Common myeloid progenitor, CD34-positive (primary cell): ENCODE measurements around the gene IL21R.

Experiments
- CTCF ChIA-PET: fragments of 350-600 bp; sonication (Branson Sonifier 250); formaldehyde crosslinking; loops from one replicate; lab custom pipeline; 2021; ENCODE audit warnings: antibody characterized with exemption; lab: Charles Lee
- POLR2A ChIA-PET: fragments of 350-600 bp; sonication (Branson Sonifier 250); formaldehyde crosslinking; loops from one replicate; lab custom pipeline; 2021; ENCODE audit warnings: antibody characterized with exemption; lab: Charles Lee
- DNase-seq, 3 donors: peaks; one replicate each; pipeline versions ENCODE4 v3.0.0 to v3.0.0-alpha.2; 2013
- H3K27ac ChIP-seq, 2 experiments: 1 replicate in 1 of 2; 2 replicates in 1 of 2; pipeline ENCODE4 v1.7.0; 2013; ENCODE audit warnings: inconsistent platforms in 2 of 2, low read length in 2 of 2, mild to moderate bottlenecking in 2 of 2, low read depth in 1 of 2, moderate library complexity in 1 of 2; ENCODE audit not compliant: severe bottlenecking in 2 of 2, insufficient read depth in 1 of 2, poor library complexity in 1 of 2
- H3K27me3 ChIP-seq, 5 experiments: replicated peaks in 2 of 5; 1 replicate in 3 of 5; 2 replicates in 2 of 5; pipeline versions ENCODE4 v1.6.1 to v1.7.0; 2013; ENCODE audit warnings: low read length in 4 of 5, mild to moderate bottlenecking in 2 of 5, moderate library complexity in 2 of 5, inconsistent platforms in 1 of 5; ENCODE audit not compliant: insufficient read depth in 5 of 5, control insufficient read depth in 4 of 5
- H3K36me3 ChIP-seq, 4 experiments: 1 replicate in 2 of 4; 2 replicates in 2 of 4; pipeline versions ENCODE4 v1.6.1 to v1.7.0; 2013; ENCODE audit warnings: low read length in 3 of 4, control low read depth in 1 of 4, mild to moderate bottlenecking in 1 of 4; ENCODE audit not compliant: control insufficient read depth in 4 of 4, insufficient read depth in 4 of 4
- H3K4me1 ChIP-seq, 4 experiments: 1 replicate in 3 of 4; 2 replicates in 1 of 4; pipeline versions ENCODE4 v1.6.1 to v1.7.1; 2013; ENCODE audit warnings: low read length in 3 of 4, mild to moderate bottlenecking in 3 of 4, control low read depth in 1 of 4, inconsistent platforms in 1 of 4, moderate library complexity in 1 of 4; ENCODE audit not compliant: control insufficient read depth in 4 of 4, insufficient read depth in 4 of 4; ENCODE audit errors: control extremely low read depth in 1 of 4
- H3K4me3 ChIP-seq, 7 experiments: 1 replicate in 4 of 7; 2 replicates in 3 of 7; pipeline versions ENCODE4 v1.5.1 to v1.7.0; 2013; ENCODE audit warnings: mild to moderate bottlenecking in 7 of 7, low read length in 6 of 7, moderate library complexity in 6 of 7, inconsistent platforms in 2 of 7, low read depth in 2 of 7, control low read depth in 1 of 7; ENCODE audit not compliant: insufficient read depth in 4 of 7, control insufficient read depth in 1 of 7; ENCODE audit errors: extremely low read depth in 1 of 7
- H3K9me3 ChIP-seq, 5 experiments: 1 replicate in 4 of 5; 2 replicates in 1 of 5; pipeline versions ENCODE4 v1.6.1 to v1.7.1; 2013; ENCODE audit warnings: low read length in 4 of 5, mild to moderate bottlenecking in 2 of 5, inconsistent platforms in 1 of 5, low read depth in 1 of 5, moderate library complexity in 1 of 5; ENCODE audit not compliant: control insufficient read depth in 4 of 5, insufficient read depth in 2 of 5; ENCODE audit errors: control extremely low read depth in 1 of 5
- WGBS: methylation state at CpG from one replicate; pipeline ENCODE4 v1.1.5; 2013; ENCODE audit not compliant: insufficient coverage; 5-methylcytosine and 5-hydroxymethylcytosine counted together

IL21R gene

GRCh38 chr16:27381974-27382855, 19.8 kb upstream of the IL21R start:
- H3K4me1 ChIP-seq, result peaks cover 0 to 64% (median 20%) of the 10 kb centered on the region in 4 experiments
- CTCF ChIA-PET, result interaction anchor here (0.5 kb wide), 1 partner anchor 28 kb away, joined by 3 read pairs; no protein-coding TSS in a partner anchor
- no peak for DNase-seq

GRCh38 chr16:27383556-27384243, 18.3 kb upstream of the IL21R start:
- Histone ChIP-seq H3K4me1 (peaks cover 0 to 50% (median 13%) of the 10 kb centered on the region in 4 experiments), H3K36me3 (no peaks in the 10 kb centered on the region), H3K4me3 (peak overlapping the region in 1 of 7 experiments; percentile 19), H3K27ac (no peak overlapping the region), H3K27me3 (no peaks in the 10 kb centered on the region), H3K9me3 (peaks cover 0 to 25% (median 5%) of the 10 kb centered on the region in 5 experiments)
- 63% methylated on average over 15 of the region's 15 CpGs for WGBS
- ChIA-PET POLR2A (interaction anchor here (0.7 kb wide), 1 partner anchor 68 kb away, joined by 4 read pairs; no protein-coding TSS in a partner anchor), CTCF (interaction anchor here (0.8 to 11.8 kb wide), 3 partner anchors 10 to 19 kb away, joined by 3 to 95 read pairs (median 3); partner anchors contain the start of gene IL21R)
- peak in 2 of 3 donors; percentile 63 to 64 for DNase-seq

More at GRCh38 chr16:27381974-27382855, 19.8 kb upstream of the IL21R start:
- H3K27ac ChIP-seq, result no peak overlapping the region
- peaks cover 0 to 19% (median 5%) of the 10 kb centered on the region in 5 experiments for H3K9me3 ChIP-seq
- 92% methylated on average over 10 of the region's 10 CpGs for WGBS
- no peak overlapping the region for H3K4me3 ChIP-seq
- no peaks in the 10 kb centered on the region for H3K27me3 ChIP-seq
- POLR2A ChIA-PET, result no interaction called here
- H3K36me3 ChIP-seq, result no peaks in the 10 kb centered on the region

DNA sequence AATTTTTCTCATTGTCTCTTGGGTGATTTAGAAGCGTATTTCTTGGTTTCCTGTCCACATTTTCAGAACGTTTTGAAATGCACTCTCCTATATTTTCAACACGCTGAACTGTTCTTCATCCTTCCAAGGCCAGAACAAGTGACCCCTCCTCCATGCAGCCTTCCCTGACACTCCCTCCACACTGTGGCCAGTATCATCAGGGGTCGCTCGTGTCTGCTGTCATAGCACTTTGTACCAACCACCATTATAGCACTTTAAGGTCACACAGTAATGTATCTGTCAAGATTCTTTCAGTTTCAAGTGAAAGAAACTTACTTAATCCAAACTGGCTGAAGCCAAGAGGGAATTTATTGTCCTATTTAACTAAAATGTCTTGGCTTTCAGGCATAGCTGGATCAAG, 17.5 kb upstream of the IL21R start:
- H3K4me3 ChIP-seq, result peak overlapping the region in 1 of 7 experiments; percentile 30
- WGBS, result 96% methylated on average over 3 of the region's 5 CpGs
- no peaks in the 10 kb centered on the region for H3K27me3 ChIP-seq
- POLR2A ChIA-PET, result interaction anchor here (0.7 kb wide), 1 partner anchor 68 kb away, joined by 4 read pairs; no protein-coding TSS in a partner anchor
- peaks cover 0 to 30% (median 8%) of the 10 kb centered on the region in 5 experiments for H3K9me3 ChIP-seq
- no peak for DNase-seq
- no peak overlapping the region for H3K27ac ChIP-seq
- CTCF ChIA-PET, result interaction anchor here (0.8 to 11.8 kb wide), 3 partner anchors 11 to 43 kb away, joined by 3 to 95 read pairs (median 3); no protein-coding TSS in a partner anchor
- no peaks in the 10 kb centered on the region for H3K36me3 ChIP-seq
- peaks cover 0 to 43% (median 6%) of the 10 kb centered on the region in 4 experiments for H3K4me1 ChIP-seq

DNA sequence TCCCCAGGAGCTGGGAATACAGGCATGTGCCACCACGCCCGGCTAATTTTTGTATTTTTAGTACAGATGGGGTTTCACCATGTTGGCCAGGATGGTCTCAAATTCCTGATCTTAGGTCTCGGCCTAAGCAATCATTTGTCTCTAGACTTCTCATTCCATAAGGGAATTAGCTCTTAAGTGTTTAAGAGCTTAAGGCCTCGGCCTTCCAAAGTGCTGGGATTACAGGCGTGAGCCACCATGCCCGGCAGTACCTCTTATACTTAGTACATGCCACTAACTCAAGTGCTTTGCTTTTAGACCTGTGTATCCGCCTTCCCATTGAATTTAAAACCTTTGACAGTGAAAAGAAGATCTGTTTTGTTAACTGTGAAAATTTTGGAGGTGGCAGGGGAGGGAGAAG, 16.6 kb upstream of the IL21R start:
- DNase-seq, result no peak
- H3K27me3 ChIP-seq, result no peaks in the 10 kb centered on the region
- H3K4me1 ChIP-seq, result peaks cover 4 to 42% (median 6%) of the 10 kb centered on the region in 4 experiments
- CTCF ChIA-PET, result interaction anchor here (0.6 to 11.8 kb wide), 5 partner anchors 12 to 80 kb away, joined by 3 to 95 read pairs (median 4); partner anchors contain the start of gene IL21R
- H3K27ac ChIP-seq, result no peak overlapping the region
- H3K4me3 ChIP-seq, result no peak overlapping the region
- WGBS, result 97% methylated on average over 5 of the region's 7 CpGs
- no peaks in the 10 kb centered on the region for H3K36me3 ChIP-seq
- POLR2A ChIA-PET, result no interaction called here
- H3K9me3 ChIP-seq, result peaks cover 0 to 32% (median 8%) of the 10 kb centered on the region in 5 experiments

DNA sequence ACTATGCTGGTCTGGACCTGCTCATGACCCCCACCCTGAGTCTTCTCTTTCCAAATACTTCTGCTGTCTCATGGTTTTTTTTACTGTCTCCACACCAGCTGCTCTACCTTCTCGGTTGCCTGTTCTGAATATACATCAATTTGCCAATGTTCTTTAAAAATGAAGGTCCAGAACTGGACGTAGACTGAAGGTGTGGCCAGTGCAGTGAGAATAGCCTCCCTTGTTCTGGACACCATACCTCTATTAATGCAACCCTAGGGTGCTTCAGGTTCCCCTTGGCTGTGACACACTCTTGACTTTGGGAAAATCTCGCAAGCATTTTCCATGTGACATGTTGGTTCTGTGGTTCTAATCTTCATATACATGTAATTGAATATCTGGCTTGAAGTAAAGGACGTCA, 15.3 kb upstream of the IL21R start:
- peaks cover 4 to 37% (median 6%) of the 10 kb centered on the region in 4 experiments for H3K4me1 ChIP-seq
- POLR2A ChIA-PET, result no interaction called here
- 91% methylated on average over 2 of the region's 4 CpGs for WGBS

GRCh38 chr16:27387724-27388123, 14.2 kb upstream of the IL21R start:
- H3K4me1 ChIP-seq, result peaks cover 4 to 27% (median 6%) of the 10 kb centered on the region in 4 experiments
- POLR2A ChIA-PET, result no interaction called here
- H3K36me3 ChIP-seq, result no peaks in the 10 kb centered on the region
- peaks cover 0 to 43% (median 8%) of the 10 kb centered on the region in 5 experiments for H3K9me3 ChIP-seq
- CTCF ChIA-PET, result interaction anchor here (1.0 to 11.8 kb wide), 5 partner anchors 9 to 20 kb away, joined by 3 to 95 read pairs (median 6); partner anchors contain the start of gene IL21R
- DNase-seq, result no peak
- no peak overlapping the region for H3K4me3 ChIP-seq
- no peak overlapping the region for H3K27ac ChIP-seq
- no peaks in the 10 kb centered on the region for H3K27me3 ChIP-seq
- no CpG with 5 or more reads among the region's 1 CpG for WGBS

More for the DNA sequence above, 15.3 kb upstream of the IL21R start:
- Histone ChIP-seq H3K27ac (no peak overlapping the region), H3K4me3 (no peak overlapping the region), H3K27me3 (no peaks in the 10 kb centered on the region), H3K9me3 (peaks cover 0 to 39% (median 8%) of the 10 kb centered on the region in 5 experiments), H3K36me3 (no peaks in the 10 kb centered on the region)
- CTCF ChIA-PET, result interaction anchor here (1.8 to 11.8 kb wide), 3 partner anchors 12 to 14 kb away, joined by 6 to 95 read pairs (median 28); partner anchors contain the start of gene IL21R
- no peak for DNase-seq
